Smooth muscle cell (in vitro differentiated cells): ENCODE results near the gene PFKFB3. TPM values are rescaled to one million over a fixed set of nuclear protein-coding genes. Genes with fewer than 3 reads are reported as not detected.
A peak's percentile ranks its signal among the peaks of the same experiment; 100 is the strongest.

Experiments used
- DNase-seq: peaks from one replicate; lab custom pipeline; 2025; ENCODE audit not compliant: unreplicated experiment; lab: John Stamatoyannopoulos, UW
- H2AFZ ChIP-seq: fragments of 200-600 bp; sonication (generic); 2 replicates; pipeline ENCODE4 v1.6.0; 2016; ENCODE audit warnings: antibody characterized with exemption, low read depth, mild to moderate bottlenecking
- H3F3A ChIP-seq: fragments of 200-600 bp; sonication (generic); 2 replicates; pipeline ENCODE4 v1.6.0; 2017; ENCODE audit warnings: antibody characterized with exemption, low read depth
- H3K27ac ChIP-seq: fragments of 200-600 bp; sonication (generic); 2 replicates; pipeline ENCODE4 v1.5.1; 2016; ENCODE audit warnings: low read depth, mild to moderate bottlenecking
- H3K27me3 ChIP-seq: fragments of 200-600 bp; sonication (generic); 2 replicates; pipeline ENCODE4 v1.6.1; 2016; ENCODE audit warnings: low read depth, mild to moderate bottlenecking
- H3K36me3 ChIP-seq: fragments of 200-600 bp; sonication (generic); 2 replicates; pipeline ENCODE4 v1.5.1; 2016; ENCODE audit warnings: low read depth
- H3K4me1 ChIP-seq: fragments of 200-600 bp; sonication (generic); 2 replicates; pipeline ENCODE4 v1.5.1; 2016; ENCODE audit warnings: low read depth
- H3K4me2 ChIP-seq: fragments of 200-600 bp; sonication (generic); 2 replicates; pipeline ENCODE4 v1.6.0; 2016; ENCODE audit warnings: mild to moderate bottlenecking
- H3K4me3 ChIP-seq: fragments of 200-600 bp; sonication (generic); 2 replicates; pipeline ENCODE4 v1.5.1; 2016; ENCODE audit warnings: mild to moderate bottlenecking
- H3K79me2 ChIP-seq: fragments of 200-600 bp; sonication (generic); 2 replicates; pipeline ENCODE4 v1.6.0; 2016; ENCODE audit warnings: low read depth, mild to moderate bottlenecking
- H3K9ac ChIP-seq: fragments of 200-600 bp; sonication (generic); 2 replicates; pipeline ENCODE4 v1.6.0; 2016; ENCODE audit warnings: low read depth
- H3K9me3 ChIP-seq: fragments of 200-600 bp; sonication (generic); replicated peaks from 2 replicates; pipeline ENCODE4 v1.5.1; 2016; ENCODE audit warnings: low read depth
- H4K20me1 ChIP-seq: fragments of 200-600 bp; sonication (generic); 2 replicates; pipeline ENCODE4 v1.6.0; 2016; ENCODE audit warnings: low read depth
- CTCF ChIP-seq: fragments of 200-600 bp; sonication (generic); IDR thresholded peaks from 2 replicates; pipeline ENCODE4 v1.5.1; 2017; ENCODE audit warnings: borderline replicate concordance, mild to moderate bottlenecking, antibody characterized with exemption; ENCODE audit not compliant: insufficient read depth, poor library complexity, severe bottlenecking
- WGBS: methylation state at CpG from one replicate; pipeline ENCODE4 v1.1.7; 2016; ENCODE audit warnings: low lambda C conversion rate; 5-methylcytosine and 5-hydroxymethylcytosine counted together
- polyA plus RNA-seq: library from polyadenylated mRNA; unstranded; fragments of >200 nt; fragmentation: Nextera tagmentation; extraction: Ambion mirVana; gene quantifications from 2 replicates; pipeline ENCODE4 v1.2.1, GENCODE V29; 2016
- total RNA-seq: library from RNA; depleted of rRNA; stranded (reverse); fragments of >200 nt; gene quantifications from 2 replicates; pipeline ENCODE4 v1.2.3, GENCODE V29; 2014

The PFKFB3 gene
- total and polyA plus RNA-seq, 2 experiments from 2014 or later: 61.3 to 68.3 TPM

DNA sequence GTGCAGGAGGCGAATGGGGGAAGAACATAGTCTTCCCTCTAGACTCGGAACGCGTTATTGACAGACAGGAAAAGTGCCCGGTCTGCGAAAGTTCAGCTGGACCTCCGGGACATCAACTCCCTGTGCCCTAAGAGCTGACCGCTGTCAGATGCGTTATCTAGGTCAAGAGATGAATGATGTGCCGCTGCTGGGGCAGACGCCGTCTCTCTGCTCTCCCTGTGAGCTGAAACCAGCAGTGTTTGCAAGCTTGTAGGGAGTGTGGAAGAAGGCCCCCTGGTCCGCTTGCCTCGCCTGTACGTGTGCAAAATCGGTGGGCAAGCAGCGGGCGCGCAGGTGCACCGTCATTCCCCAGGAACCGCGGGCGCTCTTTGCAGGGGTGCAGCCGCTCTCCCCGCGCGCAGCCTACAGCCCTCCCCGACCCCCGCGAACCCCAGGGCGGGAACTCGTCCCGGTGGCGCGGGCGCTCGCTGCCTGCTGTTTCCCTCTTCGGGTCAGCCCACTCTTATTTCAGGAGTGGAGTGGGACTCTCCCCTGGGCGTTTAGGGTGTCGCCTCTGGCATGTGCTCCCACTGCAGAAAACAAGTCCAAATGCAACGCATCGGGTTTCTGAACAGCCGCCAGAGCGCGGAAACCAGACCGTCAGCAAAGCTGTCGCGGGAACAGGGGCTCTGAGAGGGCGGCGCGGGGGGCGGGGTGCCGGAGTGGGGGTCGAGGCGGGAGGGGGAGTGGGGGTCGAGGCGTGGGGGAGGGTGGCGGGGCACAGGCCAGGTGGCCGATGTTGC, 1.8 kb upstream of the PFKFB3 start:
- peak; percentile 40 for DNase-seq
- Histone ChIP-seq H3K79me2 (peaks cover 52% of the 10 kb centered on the region), H3K27me3 (no peaks in the 10 kb centered on the region), H3K4me1 (peaks cover 22% of the 10 kb centered on the region), H2AFZ (no peak overlapping the region), H3K4me2 (peak overlapping the region; percentile 90), H3K9me3 (no peaks in the 10 kb centered on the region), H3F3A (no peaks in the 10 kb centered on the region), H3K27ac (no peak overlapping the region), H3K36me3 (no peaks in the 10 kb centered on the region), H4K20me1 (peaks cover 36% of the 10 kb centered on the region), H3K9ac (no peak overlapping the region), H3K4me3 (peak overlapping the region; percentile 93)
- no peak for TF ChIP-seq CTCF
- 2% methylated on average over 49 of the region's 59 CpGs for WGBS

DNA sequence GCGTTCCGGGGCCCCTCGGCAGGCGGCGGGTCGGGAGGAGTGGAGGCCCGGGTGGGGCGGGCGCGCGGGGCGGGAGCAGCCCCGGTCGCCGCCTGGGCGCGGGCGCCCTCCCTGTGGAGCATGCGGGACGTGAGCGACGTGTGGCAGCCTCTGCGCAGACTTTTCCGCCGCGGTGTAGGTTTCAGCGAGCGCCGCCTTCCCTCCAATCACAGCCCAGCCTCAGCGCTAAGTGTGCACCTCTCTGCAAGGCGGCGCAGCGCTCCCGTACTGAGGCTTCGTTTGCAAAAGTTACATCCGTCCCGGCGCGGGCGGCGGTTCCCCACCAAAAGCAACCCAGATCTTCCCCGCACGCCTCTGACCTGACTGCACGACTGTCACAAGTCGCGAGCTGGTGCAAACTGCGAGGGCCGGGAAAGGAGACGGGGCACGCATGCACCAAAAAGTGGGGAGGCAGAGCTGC, 1.2 kb upstream of the PFKFB3 start:
- Histone ChIP-seq H3K36me3 (no peaks in the 10 kb centered on the region), H3K27me3 (no peaks in the 10 kb centered on the region), H3K4me1 (peaks cover 22% of the 10 kb centered on the region), H3K4me2 (peak overlapping the region; percentile 90), H3K27ac (no peak overlapping the region), H2AFZ (no peak overlapping the region), H3K79me2 (peaks cover 52% of the 10 kb centered on the region), H3K4me3 (peak overlapping the region; percentile 93), H3F3A (no peaks in the 10 kb centered on the region), H4K20me1 (peaks cover 39% of the 10 kb centered on the region), H3K9me3 (no peaks in the 10 kb centered on the region), H3K9ac (no peak overlapping the region)
- DNase-seq: peak; percentile 40
- no peak for TF ChIP-seq CTCF
- WGBS: under 1% methylated on average over 27 of the region's 50 CpGs

GRCh38 chr10:6202098-6202683, 541 bp upstream of the PFKFB3 start:
- Histone ChIP-seq H3K9me3 (no peaks in the 10 kb centered on the region), H4K20me1 (peaks cover 46% of the 10 kb centered on the region), H3F3A (no peaks in the 10 kb centered on the region), H3K27me3 (no peaks in the 10 kb centered on the region), H3K4me3 (peak overlapping the region; percentile 93), H3K4me2 (peak overlapping the region; percentile 90), H3K36me3 (no peaks in the 10 kb centered on the region), H3K27ac (no peak overlapping the region), H2AFZ (no peak overlapping the region), H3K79me2 (peaks cover 50% of the 10 kb centered on the region), H3K4me1 (peaks cover 22% of the 10 kb centered on the region), H3K9ac (no peak overlapping the region)
- no peak for TF ChIP-seq CTCF
- DNase-seq: no peak
- 3% methylated on average over 27 of the region's 29 CpGs for WGBS
